GM10248 (cell line): ENCODE results near the gene MBLAC2.

Source experiments
- CTCF ChIA-PET: fragments of 300-600 bp; sonication (Branson Sonifier 250); formaldehyde crosslinking; extraction: SDS; loops from one replicate; lab custom pipeline; 2021; ENCODE audit warnings: antibody characterized with exemption; lab: Yijun Ruan, JAX
- POLR2A ChIA-PET: fragments of 350-650 bp; sonication (Branson Sonifier 250); formaldehyde crosslinking; extraction: SDS; loops from one replicate; lab custom pipeline; 2020; ENCODE audit warnings: antibody characterized with exemption; lab: Yijun Ruan, JAX
- DNase-seq: peaks from one replicate; pipeline ENCODE4 v3.0.0; 2012; ENCODE audit errors: extremely low spot score
- TF ChIP-seq, protein P1 (sequence below): IDR thresholded peaks from 2 replicates; pipeline ENCODE4 v1.5.1; 2012; ENCODE audit warnings: mild to moderate bottlenecking, low read depth; ENCODE audit errors: extremely low read depth, missing control alignments, control extremely low read depth

MBLAC2 gene

GRCh38 chr5:90483206-90483605 is 8.6 kb upstream of the MBLAC2 start:
- TF ChIP-seq, protein P1, sequence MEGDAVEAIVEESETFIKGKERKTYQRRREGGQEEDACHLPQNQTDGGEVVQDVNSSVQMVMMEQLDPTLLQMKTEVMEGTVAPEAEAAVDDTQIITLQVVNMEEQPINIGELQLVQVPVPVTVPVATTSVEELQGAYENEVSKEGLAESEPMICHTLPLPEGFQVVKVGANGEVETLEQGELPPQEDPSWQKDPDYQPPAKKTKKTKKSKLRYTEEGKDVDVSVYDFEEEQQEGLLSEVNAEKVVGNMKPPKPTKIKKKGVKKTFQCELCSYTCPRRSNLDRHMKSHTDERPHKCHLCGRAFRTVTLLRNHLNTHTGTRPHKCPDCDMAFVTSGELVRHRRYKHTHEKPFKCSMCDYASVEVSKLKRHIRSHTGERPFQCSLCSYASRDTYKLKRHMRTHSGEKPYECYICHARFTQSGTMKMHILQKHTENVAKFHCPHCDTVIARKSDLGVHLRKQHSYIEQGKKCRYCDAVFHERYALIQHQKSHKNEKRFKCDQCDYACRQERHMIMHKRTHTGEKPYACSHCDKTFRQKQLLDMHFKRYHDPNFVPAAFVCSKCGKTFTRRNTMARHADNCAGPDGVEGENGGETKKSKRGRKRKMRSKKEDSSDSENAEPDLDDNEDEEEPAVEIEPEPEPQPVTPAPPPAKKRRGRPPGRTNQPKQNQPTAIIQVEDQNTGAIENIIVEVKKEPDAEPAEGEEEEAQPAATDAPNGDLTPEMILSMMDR = no peak
- no peak for DNase-seq
- ChIA-PET POLR2A (no interaction called here), CTCF (no interaction called here)

DNA sequence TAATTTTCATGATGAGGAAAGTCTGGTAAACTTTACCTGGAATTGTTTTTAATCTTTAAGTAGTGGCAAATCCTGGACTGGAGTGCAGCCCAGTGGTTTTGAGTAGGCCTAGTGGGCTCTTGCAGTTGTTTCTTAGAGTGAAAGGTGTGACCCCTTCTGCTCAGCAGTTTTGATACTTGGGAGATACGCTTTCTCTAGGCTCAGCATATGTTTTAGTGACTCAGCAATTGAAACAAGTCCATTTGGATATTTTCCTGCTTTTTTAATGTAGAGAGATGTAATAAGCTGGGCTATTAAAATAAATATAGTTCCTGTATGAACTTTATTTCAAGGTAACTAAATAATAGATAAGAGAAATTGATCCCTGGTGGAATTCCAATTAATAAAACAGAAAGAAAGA is 6.1 kb upstream of the MBLAC2 start:
- POLR2A ChIA-PET = no interaction called here
- TF ChIP-seq, protein P1 = no peak
- DNase-seq = no peak
- CTCF ChIA-PET = interaction anchor here (1.0 to 1.5 kb wide), 2 partner anchors 13 to 27 kb away, joined by 3 read pairs; no protein-coding TSS in a partner anchor

- ChIA-PET POLR2A (no interaction called here), CTCF (interaction anchor here (1.0 kb wide), 1 partner anchor 28 kb away, joined by 3 read pairs; no protein-coding TSS in a partner anchor)
- TF ChIP-seq, protein P1 = no peak
- no peak for DNase-seq
Measured at GRCh38 chr5:90479611-90480385, 5.2 kb upstream of the MBLAC2 start.

DNA sequence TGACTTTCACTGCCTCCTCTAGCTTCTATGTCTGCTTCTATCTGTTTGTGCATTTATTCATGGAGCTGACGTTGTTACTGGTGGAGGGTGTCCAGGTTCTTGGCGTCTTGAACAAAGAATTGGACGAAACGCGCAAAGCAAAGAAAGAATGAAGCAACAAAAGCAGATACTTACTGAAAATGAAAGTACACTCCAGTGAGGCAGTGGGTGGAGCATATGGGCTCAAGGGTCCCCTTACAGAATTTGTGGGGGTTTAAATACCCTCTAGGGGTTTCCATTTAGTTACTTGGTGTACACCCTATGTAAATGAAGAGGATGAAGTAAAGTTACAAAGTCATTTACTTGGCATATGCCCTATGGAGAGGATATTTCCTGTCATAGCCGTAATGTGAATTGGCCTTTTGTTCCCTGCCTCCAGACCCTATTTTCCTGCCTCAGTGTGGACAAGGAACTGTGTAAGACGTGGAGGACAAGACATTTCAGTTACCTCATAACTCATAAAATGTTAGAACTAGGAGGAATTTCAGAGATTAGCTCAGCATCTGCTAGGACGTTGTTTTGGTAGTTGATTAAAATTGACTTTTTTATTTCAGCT is 3.1 kb upstream of the MBLAC2 start:
- CTCF ChIA-PET = interaction anchor here (1.7 to 2.0 kb wide), 5 partner anchors 16 to 52 kb away, joined by 4 to 7 read pairs (median 5); partner anchors contain the start of gene LYSMD3
- POLR2A ChIA-PET = no interaction called here
- no peak for DNase-seq
- TF ChIP-seq, protein P1 = no peak

DNA sequence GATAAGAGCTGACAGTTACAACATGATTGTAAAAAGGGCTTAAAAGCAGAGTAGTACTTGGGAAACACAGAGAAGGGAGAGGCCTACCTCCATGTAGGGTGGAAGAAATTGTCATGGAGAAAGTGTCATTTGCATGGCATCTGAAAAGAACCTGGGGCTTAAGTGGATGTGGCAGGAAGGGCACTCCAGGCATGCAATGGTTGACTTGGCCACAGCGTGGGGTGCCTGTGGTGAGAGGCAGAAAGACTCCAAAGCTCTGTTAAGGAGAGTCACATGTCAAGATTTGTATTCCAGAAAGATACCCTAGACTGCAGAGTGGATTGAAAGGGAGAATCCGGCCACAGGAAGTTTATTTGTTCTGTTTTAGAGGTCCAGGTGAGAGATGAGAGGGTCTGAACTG is 2.5 kb upstream of the MBLAC2 start:
- no peak for DNase-seq
- TF ChIP-seq, protein P1 = no peak
- POLR2A ChIA-PET = no interaction called here
- CTCF ChIA-PET = interaction anchor here (0.8 to 2.1 kb wide), 7 partner anchors 11 to 53 kb away, joined by 3 to 7 read pairs (median 5); partner anchors contain the start of gene LYSMD3

- POLR2A ChIA-PET = no interaction called here
- no peak for DNase-seq
- CTCF ChIA-PET = interaction anchor here (1.0 to 2.1 kb wide), 6 partner anchors 10 to 54 kb away, joined by 3 to 7 read pairs (median 6); partner anchors contain the start of gene LYSMD3
- TF ChIP-seq, protein P1 = no peak
Measured at GRCh38 chr5:90476391-90476790, 1.8 kb upstream of the MBLAC2 start.
